Left hindlimb (tissue), 1 donor: ENCODE results near the gene ADGRD1.
A peak's percentile ranks its signal among the peaks of the same experiment; 100 is the strongest.

ENCODE experiments used
- DNase-seq: peaks from one replicate; pipeline ENCODE4 v3.0.0-alpha.2; 2018

ADGRD1 gene

GRCh38 chr12:131027876-131028586, 74.3 kb downstream of the ADGRD1 start:
- DNase-seq = no peak

GRCh38 chr12:131028587-131029338, 75.1 kb downstream of the ADGRD1 start:
- DNase-seq = no peak

- no peak for DNase-seq
These were observed 77.0 kb downstream of the ADGRD1 start for GRCh38 chr12:131030472-131031328.

GRCh38 chr12:131032082-131032750, 78.5 kb downstream of the ADGRD1 start:
- DNase-seq = no peak

GRCh38 chr12:131033486-131033885, 79.8 kb downstream of the ADGRD1 start:
- no peak for DNase-seq

- DNase-seq = no peak
These were observed 80.3 kb downstream of the ADGRD1 start for GRCh38 chr12:131033886-131034482.

- no peak for DNase-seq
These were observed 81.0 kb downstream of the ADGRD1 start for GRCh38 chr12:131034631-131035244.

- no peak for DNase-seq
These were observed 81.6 kb downstream of the ADGRD1 start for GRCh38 chr12:131035245-131035681.

GRCh38 chr12:131038159-131038558, 84.5 kb downstream of the ADGRD1 start:
- no peak for DNase-seq

- no peak for DNase-seq
These were observed 85.5 kb downstream of the ADGRD1 start for GRCh38 chr12:131038961-131039950.

- DNase-seq = no peak
These were observed 86.8 kb downstream of the ADGRD1 start for GRCh38 chr12:131040491-131040890.

GRCh38 chr12:131041216-131041967, 87.7 kb downstream of the ADGRD1 start:
- DNase-seq = no peak

- no peak for DNase-seq
These were observed 88.5 kb downstream of the ADGRD1 start for GRCh38 chr12:131041968-131042833.

GRCh38 chr12:131042834-131043245, 89.1 kb downstream of the ADGRD1 start:
- no peak for DNase-seq

- no peak for DNase-seq
These were observed 89.7 kb downstream of the ADGRD1 start for GRCh38 chr12:131043401-131043871.

- DNase-seq = no peak
These were observed 90.4 kb downstream of the ADGRD1 start for GRCh38 chr12:131044136-131044535.

- DNase-seq = peak; percentile 23
These were observed 91.2 kb downstream of the ADGRD1 start for GRCh38 chr12:131044760-131045381.
